ENCODE data around the gene MYO1A.

DNA sequence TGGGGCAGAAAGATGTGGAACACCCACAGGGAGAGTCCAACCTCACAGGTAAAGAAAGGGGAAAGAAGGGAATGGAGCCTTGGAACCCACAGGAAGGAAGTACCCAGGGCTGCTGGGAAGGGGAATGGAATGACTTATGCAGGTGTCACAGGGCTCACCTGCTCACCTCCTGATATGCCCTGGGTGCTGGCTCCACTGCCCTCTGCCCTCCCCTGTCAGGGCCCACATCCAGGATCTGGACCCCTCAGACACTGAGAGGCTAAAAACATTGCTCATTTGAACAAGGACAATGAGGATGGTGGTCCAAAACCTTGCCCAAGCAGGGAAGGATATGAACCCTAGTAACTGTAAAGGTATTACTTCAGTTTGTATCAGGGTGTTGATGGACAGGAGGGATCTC lies 62.9 kb downstream of the MYO1A start:
- TF ChIP-seq MXI1 (IDR thresholded peaks at IDR 0.05; ENCODE audit: low read depth, low read length), result no peak
- no peak for TF ChIP-seq SIN3A (IDR thresholded peaks at IDR 0.05; ENCODE audit: borderline replicate concordance, low read depth, low read length)
- TF ChIP-seq EP300 (IDR thresholded peaks at IDR 0.05; ENCODE audit: borderline replicate concordance in 1 of 2, low read depth in 1 of 2, low read length in 1 of 2), result no peak
- TF ChIP-seq, protein P1, sequence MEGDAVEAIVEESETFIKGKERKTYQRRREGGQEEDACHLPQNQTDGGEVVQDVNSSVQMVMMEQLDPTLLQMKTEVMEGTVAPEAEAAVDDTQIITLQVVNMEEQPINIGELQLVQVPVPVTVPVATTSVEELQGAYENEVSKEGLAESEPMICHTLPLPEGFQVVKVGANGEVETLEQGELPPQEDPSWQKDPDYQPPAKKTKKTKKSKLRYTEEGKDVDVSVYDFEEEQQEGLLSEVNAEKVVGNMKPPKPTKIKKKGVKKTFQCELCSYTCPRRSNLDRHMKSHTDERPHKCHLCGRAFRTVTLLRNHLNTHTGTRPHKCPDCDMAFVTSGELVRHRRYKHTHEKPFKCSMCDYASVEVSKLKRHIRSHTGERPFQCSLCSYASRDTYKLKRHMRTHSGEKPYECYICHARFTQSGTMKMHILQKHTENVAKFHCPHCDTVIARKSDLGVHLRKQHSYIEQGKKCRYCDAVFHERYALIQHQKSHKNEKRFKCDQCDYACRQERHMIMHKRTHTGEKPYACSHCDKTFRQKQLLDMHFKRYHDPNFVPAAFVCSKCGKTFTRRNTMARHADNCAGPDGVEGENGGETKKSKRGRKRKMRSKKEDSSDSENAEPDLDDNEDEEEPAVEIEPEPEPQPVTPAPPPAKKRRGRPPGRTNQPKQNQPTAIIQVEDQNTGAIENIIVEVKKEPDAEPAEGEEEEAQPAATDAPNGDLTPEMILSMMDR (IDR thresholded peaks at IDR 0.05), result no peak
- TF ChIP-seq, protein P2, sequence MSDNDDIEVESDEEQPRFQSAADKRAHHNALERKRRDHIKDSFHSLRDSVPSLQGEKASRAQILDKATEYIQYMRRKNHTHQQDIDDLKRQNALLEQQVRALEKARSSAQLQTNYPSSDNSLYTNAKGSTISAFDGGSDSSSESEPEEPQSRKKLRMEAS (IDR thresholded peaks at IDR 0.05; ENCODE audit: low read depth), result no peak
- TF ChIP-seq, protein P3, sequence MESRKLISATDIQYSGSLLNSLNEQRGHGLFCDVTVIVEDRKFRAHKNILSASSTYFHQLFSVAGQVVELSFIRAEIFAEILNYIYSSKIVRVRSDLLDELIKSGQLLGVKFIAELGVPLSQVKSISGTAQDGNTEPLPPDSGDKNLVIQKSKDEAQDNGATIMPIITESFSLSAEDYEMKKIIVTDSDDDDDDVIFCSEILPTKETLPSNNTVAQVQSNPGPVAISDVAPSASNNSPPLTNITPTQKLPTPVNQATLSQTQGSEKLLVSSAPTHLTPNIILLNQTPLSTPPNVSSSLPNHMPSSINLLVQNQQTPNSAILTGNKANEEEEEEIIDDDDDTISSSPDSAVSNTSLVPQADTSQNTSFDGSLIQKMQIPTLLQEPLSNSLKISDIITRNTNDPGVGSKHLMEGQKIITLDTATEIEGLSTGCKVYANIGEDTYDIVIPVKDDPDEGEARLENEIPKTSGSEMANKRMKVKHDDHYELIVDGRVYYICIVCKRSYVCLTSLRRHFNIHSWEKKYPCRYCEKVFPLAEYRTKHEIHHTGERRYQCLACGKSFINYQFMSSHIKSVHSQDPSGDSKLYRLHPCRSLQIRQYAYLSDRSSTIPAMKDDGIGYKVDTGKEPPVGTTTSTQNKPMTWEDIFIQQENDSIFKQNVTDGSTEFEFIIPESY (IDR thresholded peaks at IDR 0.05; ENCODE audit: borderline replicate concordance, low read depth), result no peak
- no peak for TF ChIP-seq JUND (IDR thresholded peaks at IDR 0.05)
- no peak for TF ChIP-seq YY1 (IDR thresholded peaks at IDR 0.05; ENCODE audit: low read depth)

Data from SK-N-SH (cell line).